GM12878 (cell line): ENCODE results near the gene SLC44A3.

Experiments
- EZH2 ChIP-seq: IDR thresholded peaks from 2 replicates; pipeline ENCODE4 v1.6.1; 2012; ENCODE audit warnings: low read depth, mild to moderate bottlenecking, control low read depth, inconsistent platforms, low read length, borderline replicate concordance; ENCODE audit not compliant: control insufficient read depth
- POLR2AphosphoS5 ChIP-seq: IDR thresholded peaks from 2 replicates; pipeline ENCODE4 v1.6.1; 2011; ENCODE audit warnings: mild to moderate bottlenecking, low read length, inconsistent platforms
- TCF12 ChIP-seq: IDR thresholded peaks from 2 replicates; pipeline ENCODE4 v1.6.1; 2011; ENCODE audit warnings: low read depth, mild to moderate bottlenecking, low read length
- ZBTB40 ChIP-seq: fragments of 450-650 bp; IDR thresholded peaks from 2 replicates; pipeline ENCODE4 v1.6.1; 2016; ENCODE audit warnings: mild to moderate bottlenecking, moderate library complexity, borderline replicate concordance

- TF ChIP-seq EZH2 = no peak
- no peak for TF ChIP-seq POLR2AphosphoS5
- no peak for TF ChIP-seq TCF12
- TF ChIP-seq ZBTB40 = no peak
These were observed 88.0 kb downstream of the SLC44A3 start for GRCh38 chr1:94908190-94908589.
